Measurements from ENCODE around the gene E2F4. TPM values are rescaled to one million over a fixed set of nuclear protein-coding genes. Genes with fewer than 3 reads are reported as not detected.

The E2F4 gene
- total RNA-seq, 4 donors from 2014 or later: 84.9 to 156 (median 107) TPM

- DNase-seq (ENCODE audit: low spot score): no peak
- TF ChIP-seq CTCF (IDR thresholded peaks at IDR 0.05): no peak
- peak; percentile 22 for ATAC-seq (ENCODE audit: low FRiP score)
Observed at GRCh38 chr16:67177743-67178699, 13.9 kb upstream of the E2F4 start.

- TF ChIP-seq CTCF (IDR thresholded peaks at IDR 0.05): no peak
- DNase-seq (ENCODE audit: low spot score) (no peak), ATAC-seq (ENCODE audit: low FRiP score) (no peak)
Observed at GRCh38 chr16:67179421-67180080, 12.4 kb upstream of the E2F4 start.

GRCh38 chr16:67180166-67180565 lies 11.8 kb upstream of the E2F4 start:
- ATAC-seq (ENCODE audit: low FRiP score): no peak
- no peak for TF ChIP-seq CTCF (IDR thresholded peaks at IDR 0.05)
- no peak for DNase-seq (ENCODE audit: low spot score)

GRCh38 chr16:67181346-67181745 lies 10.6 kb upstream of the E2F4 start:
- TF ChIP-seq CTCF (IDR thresholded peaks at IDR 0.05): no peak
- DNase-seq (ENCODE audit: low spot score) (no peak), ATAC-seq (ENCODE audit: low FRiP score) (peak; percentile 37)

- ATAC-seq (ENCODE audit: low FRiP score) (no peak), DNase-seq (ENCODE audit: low spot score) (no peak)
- TF ChIP-seq CTCF (IDR thresholded peaks at IDR 0.05): no peak
Observed at GRCh38 chr16:67182288-67182687, 9.7 kb upstream of the E2F4 start.

- no peak for ATAC-seq (ENCODE audit: low FRiP score)
- DNase-seq (ENCODE audit: low spot score): no peak
- TF ChIP-seq CTCF (IDR thresholded peaks at IDR 0.05): no peak
Observed at GRCh38 chr16:67183284-67183626, 8.7 kb upstream of the E2F4 start.

Measured in omental fat pad (tissue), 4 donors.